ENCODE results near the gene MRGPRF.

The MRGPRF gene

DNA sequence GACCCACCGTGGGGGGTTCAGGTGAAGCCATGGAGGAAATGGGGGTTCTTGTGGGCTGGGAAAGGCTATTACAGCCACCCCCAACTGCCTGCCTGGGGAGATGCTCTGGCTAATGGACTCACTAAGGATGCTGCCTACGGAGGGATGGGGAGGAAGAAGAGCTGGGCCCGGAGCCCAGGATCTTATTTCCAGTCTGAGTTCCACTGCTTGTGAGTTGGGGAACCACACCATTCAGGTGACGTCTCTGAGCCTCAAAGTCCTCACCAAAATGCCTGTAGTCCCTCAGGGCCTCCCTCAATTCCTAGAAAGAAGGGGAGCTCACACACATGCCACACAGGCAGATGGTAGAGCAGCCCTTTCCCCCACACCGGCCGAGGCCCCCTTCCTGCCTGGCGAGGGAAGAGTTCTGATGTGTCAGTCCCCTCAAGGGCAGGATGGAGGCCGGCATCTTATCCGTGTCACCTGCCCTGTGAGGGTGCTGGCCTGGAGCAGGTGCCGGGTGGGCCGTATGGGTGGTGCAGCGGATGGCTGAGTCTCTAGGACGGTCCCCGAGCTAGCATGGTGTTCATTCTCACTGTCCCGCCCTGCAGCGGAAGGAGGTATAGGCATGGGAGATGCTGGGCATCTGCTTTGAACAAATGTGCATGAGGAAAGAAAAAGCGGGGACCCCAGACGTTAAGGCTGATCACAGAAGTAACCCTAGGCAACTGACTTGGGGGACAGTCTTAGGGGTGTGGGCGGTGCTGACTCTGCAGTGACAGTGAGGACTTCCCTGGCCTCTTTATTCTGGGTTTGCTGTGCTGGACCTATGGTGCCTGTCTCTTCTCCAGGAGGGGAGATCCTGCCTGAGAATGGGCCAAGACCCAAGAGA is 15.7 kb downstream of the MRGPRF start:
- in situ Hi-C loops (cut with HindIII; ENCODE audit: low sequenced_read_pairs) = no loop called here
- TF ChIP-seq, protein P1, sequence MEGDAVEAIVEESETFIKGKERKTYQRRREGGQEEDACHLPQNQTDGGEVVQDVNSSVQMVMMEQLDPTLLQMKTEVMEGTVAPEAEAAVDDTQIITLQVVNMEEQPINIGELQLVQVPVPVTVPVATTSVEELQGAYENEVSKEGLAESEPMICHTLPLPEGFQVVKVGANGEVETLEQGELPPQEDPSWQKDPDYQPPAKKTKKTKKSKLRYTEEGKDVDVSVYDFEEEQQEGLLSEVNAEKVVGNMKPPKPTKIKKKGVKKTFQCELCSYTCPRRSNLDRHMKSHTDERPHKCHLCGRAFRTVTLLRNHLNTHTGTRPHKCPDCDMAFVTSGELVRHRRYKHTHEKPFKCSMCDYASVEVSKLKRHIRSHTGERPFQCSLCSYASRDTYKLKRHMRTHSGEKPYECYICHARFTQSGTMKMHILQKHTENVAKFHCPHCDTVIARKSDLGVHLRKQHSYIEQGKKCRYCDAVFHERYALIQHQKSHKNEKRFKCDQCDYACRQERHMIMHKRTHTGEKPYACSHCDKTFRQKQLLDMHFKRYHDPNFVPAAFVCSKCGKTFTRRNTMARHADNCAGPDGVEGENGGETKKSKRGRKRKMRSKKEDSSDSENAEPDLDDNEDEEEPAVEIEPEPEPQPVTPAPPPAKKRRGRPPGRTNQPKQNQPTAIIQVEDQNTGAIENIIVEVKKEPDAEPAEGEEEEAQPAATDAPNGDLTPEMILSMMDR (IDR thresholded peaks at IDR 0.05; ENCODE audit: low read depth, low read length) = no peak
- H3K4me3 ChIP-seq (ENCODE audit: low read depth, low read length) = no peak overlapping the region
- DNase-seq (ENCODE audit: low read depth, low spot score) = no peak

- TF ChIP-seq, protein P1 (IDR thresholded peaks at IDR 0.05; ENCODE audit: low read depth, low read length) = no peak
- no peak overlapping the region for H3K4me3 ChIP-seq (ENCODE audit: low read depth, low read length)
- DNase-seq (ENCODE audit: low read depth, low spot score) = no peak
- in situ Hi-C loops (cut with HindIII; ENCODE audit: low sequenced_read_pairs) = no loop called here
These were observed 16.5 kb downstream of the MRGPRF start for GRCh38 chr11:68996376-68997123.

- TF ChIP-seq, protein P1 (IDR thresholded peaks at IDR 0.05; ENCODE audit: low read depth, low read length) = no peak
- H3K4me3 ChIP-seq (ENCODE audit: low read depth, low read length) = no peak overlapping the region
- in situ Hi-C loops (cut with HindIII; ENCODE audit: low sequenced_read_pairs) = no loop called here
- no peak for DNase-seq (ENCODE audit: low read depth, low spot score)
These were observed 18.2 kb downstream of the MRGPRF start for GRCh38 chr11:68994894-68995285.

DNA sequence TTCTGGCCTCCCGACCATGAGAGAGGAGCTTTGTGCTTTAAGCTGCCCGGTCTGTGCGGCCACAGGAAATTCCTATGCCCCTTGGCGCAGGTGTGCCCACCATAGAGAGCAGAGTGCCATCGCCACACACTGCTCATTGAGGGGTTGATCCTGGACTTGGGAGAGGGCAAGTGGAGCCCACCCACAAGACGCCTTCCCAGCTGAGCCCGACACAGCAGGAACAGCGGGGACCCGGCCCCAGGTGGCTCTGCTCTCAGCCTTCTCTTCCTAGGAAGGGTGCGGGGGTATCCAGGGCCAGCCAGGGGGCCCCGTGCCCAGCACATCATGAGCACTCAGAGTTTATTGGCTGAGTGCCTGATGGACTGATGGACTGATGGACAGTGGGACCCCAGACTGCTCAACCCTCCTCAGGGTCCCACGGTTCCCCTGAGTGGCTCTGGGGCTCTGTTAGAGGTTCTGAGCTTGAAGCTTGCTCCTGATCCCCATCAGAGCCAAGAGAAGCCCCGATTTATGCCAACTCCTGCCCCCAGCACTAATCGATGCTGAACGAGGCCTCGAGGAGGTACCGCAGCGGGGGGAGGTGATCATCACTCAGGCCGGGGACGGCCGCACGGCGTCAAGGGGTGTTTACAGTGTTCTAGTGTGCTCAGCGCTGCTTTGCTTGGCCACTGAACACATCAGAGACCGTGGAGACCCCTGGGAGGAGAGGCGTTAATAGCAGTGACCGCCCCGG is 18.7 kb downstream of the MRGPRF start:
- no peak for DNase-seq (ENCODE audit: low read depth, low spot score)
- H3K4me3 ChIP-seq (ENCODE audit: low read depth, low read length) = no peak overlapping the region
- TF ChIP-seq, protein P1 (IDR thresholded peaks at IDR 0.05; ENCODE audit: low read depth, low read length) = no peak
- in situ Hi-C loops (cut with HindIII; ENCODE audit: low sequenced_read_pairs) = no loop called here

GRCh38 chr11:68993546-68993945 is 19.5 kb downstream of the MRGPRF start:
- DNase-seq (ENCODE audit: low read depth, low spot score) = no peak
- no peak overlapping the region for H3K4me3 ChIP-seq (ENCODE audit: low read depth, low read length)
- in situ Hi-C loops (cut with HindIII; ENCODE audit: low sequenced_read_pairs) = no loop called here
- TF ChIP-seq, protein P1 (IDR thresholded peaks at IDR 0.05; ENCODE audit: low read depth, low read length) = no peak

- no peak overlapping the region for H3K4me3 ChIP-seq (ENCODE audit: low read depth, low read length)
- TF ChIP-seq, protein P1 (IDR thresholded peaks at IDR 0.05; ENCODE audit: low read depth, low read length) = no peak
- in situ Hi-C loops (cut with HindIII; ENCODE audit: low sequenced_read_pairs) = no loop called here
- no peak for DNase-seq (ENCODE audit: low read depth, low spot score)
These were observed 20.2 kb downstream of the MRGPRF start for GRCh38 chr11:68992743-68993255.

Data from astrocyte of the spinal cord (primary cell).